Adrenal gland (tissue), 5 donors: Measurements from ENCODE around the gene VIT.

Experiments used
- POLR2A ChIP-seq, 2 donors: fragments of 450-650 bp; IDR thresholded peaks; one replicate each; pipeline ENCODE4 v1.6.1; 2017; ENCODE audit warnings: antibody characterized with exemption in 2 of 2, mild to moderate bottlenecking in 2 of 2, moderate library complexity in 1 of 2
- TF ChIP-seq, protein P1 (sequence below), 6 experiments: fragments of 450-650 bp in 4 of 6; fragments of 200-600 bp in 2 of 6; sonication (generic) in 1 of 6; IDR thresholded peaks; 1 replicate in 5 of 6; 2 replicates in 1 of 6; pipeline versions ENCODE4 v1.5.1 to v1.8.0; 2016 to 2021; ENCODE audit warnings: antibody characterized with exemption in 6 of 6, mild to moderate bottlenecking in 2 of 6, moderate library complexity in 1 of 6
- donor health status: DM: no; HTN: no; CAD: no.

DNA sequence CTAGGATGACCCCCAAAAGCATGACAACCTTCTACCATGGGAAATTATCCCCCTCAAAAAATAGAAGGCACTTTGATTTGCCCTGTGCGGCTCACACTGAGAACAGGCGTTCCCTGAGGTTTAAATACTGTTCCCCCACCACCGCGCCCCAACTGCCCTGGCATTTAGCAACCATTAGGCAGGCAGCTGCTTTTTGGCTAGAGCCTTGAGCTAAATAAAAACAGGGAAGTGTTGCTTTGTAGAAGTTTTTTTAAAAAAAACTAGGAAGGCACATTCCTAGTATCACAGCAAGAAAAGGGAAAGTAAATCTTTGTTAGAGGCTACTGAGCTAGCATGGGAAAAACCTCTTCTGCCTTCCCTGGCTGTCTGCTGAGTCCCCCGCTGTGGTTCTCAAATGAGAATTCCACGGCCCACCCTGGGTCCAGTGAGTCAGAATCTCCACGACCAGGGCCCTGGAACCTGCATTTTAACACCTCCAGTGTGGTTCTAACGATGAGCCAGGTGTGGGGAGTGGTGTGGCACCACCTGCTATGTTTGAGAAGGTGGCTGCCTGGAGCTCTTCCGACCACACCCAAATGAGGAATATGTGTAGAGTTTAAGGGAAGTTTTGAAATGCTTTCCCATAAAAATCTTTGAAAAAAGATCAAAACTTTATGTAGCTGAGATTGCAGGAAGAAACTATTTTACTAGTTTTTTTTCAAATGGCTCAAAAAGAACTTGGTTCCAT lies 66.4 kb downstream of the VIT start:
- TF ChIP-seq, protein P1, sequence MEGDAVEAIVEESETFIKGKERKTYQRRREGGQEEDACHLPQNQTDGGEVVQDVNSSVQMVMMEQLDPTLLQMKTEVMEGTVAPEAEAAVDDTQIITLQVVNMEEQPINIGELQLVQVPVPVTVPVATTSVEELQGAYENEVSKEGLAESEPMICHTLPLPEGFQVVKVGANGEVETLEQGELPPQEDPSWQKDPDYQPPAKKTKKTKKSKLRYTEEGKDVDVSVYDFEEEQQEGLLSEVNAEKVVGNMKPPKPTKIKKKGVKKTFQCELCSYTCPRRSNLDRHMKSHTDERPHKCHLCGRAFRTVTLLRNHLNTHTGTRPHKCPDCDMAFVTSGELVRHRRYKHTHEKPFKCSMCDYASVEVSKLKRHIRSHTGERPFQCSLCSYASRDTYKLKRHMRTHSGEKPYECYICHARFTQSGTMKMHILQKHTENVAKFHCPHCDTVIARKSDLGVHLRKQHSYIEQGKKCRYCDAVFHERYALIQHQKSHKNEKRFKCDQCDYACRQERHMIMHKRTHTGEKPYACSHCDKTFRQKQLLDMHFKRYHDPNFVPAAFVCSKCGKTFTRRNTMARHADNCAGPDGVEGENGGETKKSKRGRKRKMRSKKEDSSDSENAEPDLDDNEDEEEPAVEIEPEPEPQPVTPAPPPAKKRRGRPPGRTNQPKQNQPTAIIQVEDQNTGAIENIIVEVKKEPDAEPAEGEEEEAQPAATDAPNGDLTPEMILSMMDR (IDR thresholded peaks at IDR 0.05), result no peak
- TF ChIP-seq POLR2A (IDR thresholded peaks at IDR 0.05), result no peak
